Kidney (tissue), 14 donors: ENCODE data around the gene PREP. TPM values are rescaled to one million over a fixed set of nuclear protein-coding genes. Genes with fewer than 3 reads are reported as not detected.

Experiments
- DNase-seq, 5 donors: peaks; one replicate each; pipeline ENCODE4 v3.0.0-alpha.2; 2013 to 2020
- FAIRE-seq: peaks from 2 replicates; lab custom pipeline; 2012; peaks lifted over from hg19 to GRCh38; lab: Jason Lieb, UNC
- H3K27ac ChIP-seq, 2 donors: one replicate each; pipeline ENCODE4 v1.7.0; 2013; ENCODE audit warnings: low read depth in 2 of 2, low read length in 2 of 2, inconsistent platforms in 1 of 2
- H3K27me3 ChIP-seq: one replicate; pipeline ENCODE4 v1.7.1; 2013; ENCODE audit warnings: low read length, inconsistent platforms; ENCODE audit not compliant: control insufficient read depth, insufficient read depth
- H3K36me3 ChIP-seq, 3 donors: one replicate each; pipeline versions ENCODE4 v1.7.0 to v1.7.1; 2013; ENCODE audit warnings: low read length in 3 of 3, control low read depth in 1 of 3, inconsistent platforms in 1 of 3; ENCODE audit not compliant: insufficient read depth in 3 of 3, control insufficient read depth in 2 of 3
- H3K4me1 ChIP-seq, 3 donors: one replicate each; pipeline versions ENCODE4 v1.7.0 to v1.7.1; 2013; ENCODE audit warnings: low read length in 3 of 3, inconsistent platforms in 1 of 3, low read depth in 1 of 3; ENCODE audit not compliant: control insufficient read depth in 2 of 3, insufficient read depth in 2 of 3
- H3K4me3 ChIP-seq, 3 donors: one replicate each; pipeline versions ENCODE4 v1.7.0 to v1.8.1; 2013; ENCODE audit warnings: low read length in 3 of 3, control low read depth in 1 of 3, inconsistent platforms in 1 of 3
- H3K9ac ChIP-seq, 3 donors: one replicate each; pipeline versions ENCODE4 v1.7.0 to v1.7.1; 2013; ENCODE audit warnings: low read length in 3 of 3, control low read depth in 1 of 3, inconsistent platforms in 1 of 3
- H3K9me3 ChIP-seq, 3 donors: one replicate each; pipeline versions ENCODE4 v1.7.0 to v1.7.1; 2013; ENCODE audit warnings: low read length in 3 of 3, control low read depth in 1 of 3, inconsistent platforms in 1 of 3; ENCODE audit not compliant: control insufficient read depth in 2 of 3, insufficient read depth in 1 of 3
- CTCF ChIP-seq: IDR thresholded peaks from 3 replicates; pipeline ENCODE4 v1.5.1; 2012; ENCODE audit warnings: mild to moderate bottlenecking, moderate library complexity, borderline replicate concordance; ENCODE audit not compliant: insufficient read depth; ENCODE audit errors: extremely low read depth
- intact Hi-C: fragments of 100-400 bp; cut with DNase I; formaldehyde crosslinking; loops from one replicate; pipeline ENCODE4 v1.11.1; 2022
- polyA plus RNA-seq: library from polyadenylated mRNA; stranded (reverse); fragments of 350-450 nt; fragmentation: Illumina TruSeq; extraction: RNeasy Lipid Tissue Mini Kit (QIAGEN cat#74804); gene quantifications from one replicate; pipeline ENCODE4 v1.2.3, GENCODE V29; 2014; ENCODE audit warnings: low read depth, low replicate concordance; ENCODE audit not compliant: insufficient read depth
- total RNA-seq: library from RNA; stranded (reverse); fragmentation: NEBNext Ultra II Directional; extraction: Animal tissue kit (Norgen Biotek cat#: 25700); gene quantifications from one replicate; pipeline ENCODE4 v1.2.1, GENCODE V29; 2021
- donor health status: control.
- donor health status: control.
- donor health status: control.
- donor health status: control.
- donor health status: control.
- donor health status: DM: yes; HTN: yes; CAD: no.
- donor health status: Normal renal cell carcinoma (clear cell type).

PREP gene
- total and polyA plus RNA-seq, 2 donors from 2014 or later: 13.4 to 20.1 TPM

GRCh38 chr6:105389543-105389942 is 13.3 kb downstream of the PREP start:
- Histone ChIP-seq H3K9me3 (no peaks in the 10 kb centered on the region), H3K27ac (no peak overlapping the region), H3K27me3 (no peaks in the 10 kb centered on the region), H3K9ac (no peak overlapping the region), H3K4me1 (no peaks in the 10 kb centered on the region), H3K4me3 (no peak overlapping the region), H3K36me3 (peaks cover 0 to under 1% (median 0%) of the 10 kb centered on the region in 3 donors)
- no peak for DNase-seq
- no peak for FAIRE-seq
- no peak for TF ChIP-seq CTCF
- intact Hi-C loops: no loop called here

DNA sequence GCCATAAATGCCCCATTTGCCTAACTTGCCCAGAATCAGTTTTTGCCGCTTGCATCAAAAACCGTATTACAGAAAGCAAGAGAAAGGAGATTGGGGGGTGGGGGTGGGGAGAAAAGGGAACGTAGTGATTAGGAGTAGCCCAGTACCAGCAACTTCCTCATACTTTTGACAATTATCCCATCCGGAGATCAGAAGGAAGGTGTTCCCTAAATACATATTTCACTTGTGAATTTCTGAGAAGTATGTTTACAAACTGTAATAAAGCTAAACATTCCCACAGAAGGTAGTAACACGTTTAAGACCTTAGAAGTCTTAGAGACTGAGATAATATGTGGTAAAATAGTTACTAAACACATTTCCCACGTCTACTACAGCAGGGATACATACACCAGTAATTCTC is 14.5 kb downstream of the PREP start:
- no peak overlapping the region for H3K9ac ChIP-seq
- intact Hi-C loops: no loop called here
- no peak for TF ChIP-seq CTCF
- H3K9me3 ChIP-seq: no peaks in the 10 kb centered on the region
- H3K27me3 ChIP-seq: no peaks in the 10 kb centered on the region
- no peak overlapping the region for H3K27ac ChIP-seq
- H3K36me3 ChIP-seq: no peaks in the 10 kb centered on the region
- FAIRE-seq: no peak
- H3K4me3 ChIP-seq: no peak overlapping the region
- DNase-seq: no peak
- no peaks in the 10 kb centered on the region for H3K4me1 ChIP-seq

DNA sequence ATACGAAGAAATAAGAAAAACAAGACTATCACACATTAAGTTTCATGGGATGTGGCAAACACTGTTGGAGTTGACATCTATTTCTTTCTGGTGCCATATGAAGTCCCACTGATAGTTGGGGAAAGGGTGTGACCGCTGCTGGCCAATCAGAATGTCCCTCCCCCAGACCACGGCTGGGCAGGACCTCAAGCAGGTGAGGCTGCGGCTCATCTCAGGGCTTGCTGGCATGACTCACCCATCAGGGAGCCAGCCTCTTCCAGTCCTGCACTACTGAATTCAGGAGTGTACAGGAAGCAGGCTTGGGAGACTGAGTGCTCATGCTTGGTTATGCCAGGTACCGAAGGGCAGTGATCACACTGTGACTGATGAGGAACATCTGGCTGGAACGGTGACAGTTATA is 18.9 kb downstream of the PREP start:
- no peak for FAIRE-seq
- no peak for DNase-seq
- Histone ChIP-seq H3K9ac (no peak overlapping the region), H3K27ac (no peak overlapping the region), H3K27me3 (no peaks in the 10 kb centered on the region), H3K4me1 (no peaks in the 10 kb centered on the region), H3K9me3 (no peaks in the 10 kb centered on the region), H3K4me3 (no peak overlapping the region), H3K36me3 (no peaks in the 10 kb centered on the region)
- TF ChIP-seq CTCF: no peak
- intact Hi-C loops: no loop called here

DNA sequence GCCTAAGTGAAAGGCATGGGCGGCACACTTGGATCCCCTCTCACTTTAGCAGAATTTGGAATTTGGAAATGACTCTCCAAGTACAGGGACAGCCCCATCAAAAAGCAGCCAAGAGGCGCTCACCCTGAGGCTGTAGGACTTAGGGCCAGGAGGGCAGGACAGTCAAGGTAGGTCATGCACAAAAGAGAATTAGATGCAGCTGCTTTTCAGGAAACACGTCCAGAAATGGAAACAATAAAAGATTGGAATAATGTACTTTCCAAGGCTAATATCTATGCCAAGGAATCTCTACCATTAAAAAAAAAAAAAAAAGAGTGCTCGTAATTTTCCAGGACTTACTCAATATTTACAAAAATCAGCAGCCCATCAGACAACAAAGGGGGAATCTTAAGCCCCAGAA is 19.9 kb downstream of the PREP start:
- intact Hi-C loops: no loop called here
- Histone ChIP-seq H3K9ac (no peak overlapping the region), H3K9me3 (no peaks in the 10 kb centered on the region), H3K4me1 (no peaks in the 10 kb centered on the region), H3K4me3 (no peak overlapping the region), H3K27me3 (no peaks in the 10 kb centered on the region), H3K27ac (no peak overlapping the region), H3K36me3 (no peaks in the 10 kb centered on the region)
- no peak for TF ChIP-seq CTCF
- FAIRE-seq: no peak
- DNase-seq: no peak
